Neural cell (in vitro differentiated cells): ENCODE data around the gene KIF5B. TPM values are rescaled to one million over a fixed set of nuclear protein-coding genes. Genes with fewer than 3 reads are reported as not detected.
A peak's percentile ranks its signal among the peaks of the same experiment; 100 is the strongest.

ENCODE experiments used
- H2AFZ ChIP-seq: fragments of 200-600, 300-800 bp; sonication (generic), shearing (Covaris generic); 2 replicates; pipeline ENCODE4 v1.6.0; 2014; ENCODE audit warnings: low read depth, mild to moderate bottlenecking, antibody characterized with exemption, low read length, moderate library complexity
- H3F3A ChIP-seq: fragments of 200-600 bp; shearing (Covaris generic); 2 replicates; pipeline ENCODE4 v1.6.1; 2016; ENCODE audit warnings: mild to moderate bottlenecking, moderate library complexity, mixed read lengths, antibody characterized with exemption, low read length; ENCODE audit not compliant: insufficient read depth, poor library complexity, severe bottlenecking
- H3K27ac ChIP-seq: fragments of 200-600, 300-800 bp; sonication (generic), shearing (Covaris generic); 2 replicates; pipeline ENCODE4 v1.5.1; 2014; ENCODE audit warnings: mild to moderate bottlenecking, low read length, moderate library complexity
- H3K27me3 ChIP-seq: fragments of 300-800, 200-600 bp; sonication (generic), shearing (Covaris generic); 2 replicates; pipeline ENCODE4 v1.6.0; 2014; ENCODE audit warnings: mild to moderate bottlenecking, low read depth, low read length, moderate library complexity; ENCODE audit not compliant: insufficient read depth
- H3K36me3 ChIP-seq: fragments of 300-800, 200-600 bp; sonication (generic), shearing (Covaris generic); 2 replicates; pipeline ENCODE4 v1.5.1; 2014; ENCODE audit warnings: mild to moderate bottlenecking, antibody characterized with exemption, low read length, moderate library complexity; ENCODE audit not compliant: insufficient read depth
- H3K4me2 ChIP-seq: fragments of 300-800, 200-600 bp; sonication (generic), shearing (Covaris generic); 2 replicates; pipeline ENCODE4 v1.6.0; 2014; ENCODE audit warnings: mild to moderate bottlenecking, low read length
- H3K4me3 ChIP-seq: fragments of 300-800, 200-600 bp; sonication (generic), shearing (Covaris generic); 2 replicates; pipeline ENCODE4 v1.5.1; 2014; ENCODE audit warnings: mild to moderate bottlenecking, low read length, moderate library complexity
- H3K79me2 ChIP-seq: fragments of 200-600 bp; shearing (Covaris generic); replicated peaks from 2 replicates; pipeline ENCODE4 v1.6.0; 2014; ENCODE audit warnings: mild to moderate bottlenecking, low read length, moderate library complexity; ENCODE audit not compliant: insufficient read depth
- H3K9ac ChIP-seq: fragments of 300-800, 200-600 bp; sonication (generic), shearing (Covaris generic); 2 replicates; pipeline ENCODE4 v1.6.1; 2016; ENCODE audit warnings: mild to moderate bottlenecking, low read length, mixed read lengths
- H3K9me2 ChIP-seq: fragments of 200-600 bp; shearing (Covaris generic); 2 replicates; pipeline ENCODE4 v1.6.1; 2016; ENCODE audit warnings: mild to moderate bottlenecking, low read length, mixed read lengths; ENCODE audit not compliant: insufficient read depth
- H3K9me3 ChIP-seq: fragments of 200-600, 300-800 bp; sonication (generic), shearing (Covaris generic); 2 replicates; pipeline ENCODE4 v1.6.1; 2016; ENCODE audit warnings: mild to moderate bottlenecking, mixed run types, low read length, moderate library complexity, mixed read lengths
- H4K20me1 ChIP-seq: fragments of 200-600 bp; shearing (Covaris generic); 2 replicates; pipeline ENCODE4 v1.6.1; 2016; ENCODE audit warnings: mild to moderate bottlenecking, mixed run types; ENCODE audit not compliant: insufficient read depth
- CTCF ChIP-seq: fragments of 450-650 bp; IDR thresholded peaks from 2 replicates; pipeline ENCODE4 v1.5.1; 2014; ENCODE audit warnings: antibody characterized with exemption, mild to moderate bottlenecking, moderate library complexity; ENCODE audit not compliant: poor library complexity, severe bottlenecking
- EP300 ChIP-seq: fragments of 450-650 bp; conservative IDR thresholded peaks from 2 replicates; pipeline ENCODE4 v1.6.1; 2014; ENCODE audit warnings: antibody characterized with exemption, mild to moderate bottlenecking, moderate library complexity; ENCODE audit not compliant: poor library complexity, severe bottlenecking
- EZH2 ChIP-seq: fragments of 200-600, 300-800 bp; shearing (Covaris generic), sonication (generic); IDR thresholded peaks from 2 replicates; pipeline ENCODE4 v1.6.1; 2014; ENCODE audit warnings: antibody characterized with exemption, low read length, borderline replicate concordance, mild to moderate bottlenecking; ENCODE audit not compliant: insufficient read depth, poor library complexity, severe bottlenecking
- MXI1 ChIP-seq: fragments of 450-650 bp; conservative IDR thresholded peaks from 2 replicates; pipeline ENCODE4 v1.6.1; 2014; ENCODE audit warnings: antibody characterized with exemption, mild to moderate bottlenecking; ENCODE audit not compliant: poor library complexity, severe bottlenecking
- POLR2AphosphoS5 ChIP-seq: IDR thresholded peaks from 2 replicates; pipeline ENCODE4 v1.6.1; 2012
- RAD21 ChIP-seq: fragments of 450-650 bp; conservative IDR thresholded peaks from 2 replicates; pipeline ENCODE4 v1.6.1; 2014; ENCODE audit warnings: antibody characterized with exemption, mild to moderate bottlenecking, moderate library complexity
- REST ChIP-seq: IDR thresholded peaks from 2 replicates; pipeline ENCODE4 v1.6.1; 2012; ENCODE audit warnings: borderline replicate concordance
- SMC3 ChIP-seq: fragments of 450-650 bp; conservative IDR thresholded peaks from 2 replicates; pipeline ENCODE4 v1.6.1; 2014; ENCODE audit warnings: antibody characterized with exemption, mild to moderate bottlenecking, moderate library complexity; ENCODE audit not compliant: poor library complexity
- TAF1 ChIP-seq: IDR thresholded peaks from 2 replicates; pipeline ENCODE4 v1.6.1; 2012; ENCODE audit warnings: low read depth
- polyA plus RNA-seq: library from polyadenylated mRNA; depleted of rRNA; stranded (reverse); fragments of >200 nt; gene quantifications from 2 replicates; pipeline ENCODE4 v1.2.3, GENCODE V29; 2014

The KIF5B gene
- polyA plus RNA-seq, 1 donor from 2014 or later = 96.3 TPM

- no peaks in the 10 kb centered on the region for H3K36me3 ChIP-seq
- no peaks in the 10 kb centered on the region for H3K27me3 ChIP-seq
- H3F3A ChIP-seq = no peaks in the 10 kb centered on the region
- no peaks in the 10 kb centered on the region for H3K79me2 ChIP-seq
- H3K9ac ChIP-seq = no peak overlapping the region
- no peak overlapping the region for H2AFZ ChIP-seq
- no peak overlapping the region for H3K4me3 ChIP-seq
- TF ChIP-seq CTCF (no peak), RAD21 (no peak), MXI1 (no peak), REST (no peak), EZH2 (no peak), TAF1 (no peak), EP300 (no peak), POLR2AphosphoS5 (no peak), SMC3 (no peak)
- no peaks in the 10 kb centered on the region for H3K9me3 ChIP-seq
- no peaks in the 10 kb centered on the region for H3K9me2 ChIP-seq
- no peaks in the 10 kb centered on the region for H4K20me1 ChIP-seq
- no peak overlapping the region for H3K4me2 ChIP-seq
- no peak overlapping the region for H3K27ac ChIP-seq
Measured at GRCh38 chr10:32007026-32007425, 49.2 kb downstream of the KIF5B start.

- no peak overlapping the region for H3K27ac ChIP-seq
- H3K9me2 ChIP-seq = no peaks in the 10 kb centered on the region
- H3K36me3 ChIP-seq = no peaks in the 10 kb centered on the region
- H3K4me3 ChIP-seq = no peak overlapping the region
- H2AFZ ChIP-seq = no peak overlapping the region
- H3K9me3 ChIP-seq = no peaks in the 10 kb centered on the region
- H4K20me1 ChIP-seq = no peaks in the 10 kb centered on the region
- no peaks in the 10 kb centered on the region for H3F3A ChIP-seq
- H3K4me2 ChIP-seq = no peak overlapping the region
- no peaks in the 10 kb centered on the region for H3K79me2 ChIP-seq
- no peak overlapping the region for H3K9ac ChIP-seq
- TF ChIP-seq EP300 = no peak
- no peak for TF ChIP-seq POLR2AphosphoS5
- TF ChIP-seq EZH2 = no peak
- TF ChIP-seq SMC3 = peak; percentile 69
- peak; percentile 47 for TF ChIP-seq RAD21
- peak; percentile 60 for TF ChIP-seq CTCF
- no peak for TF ChIP-seq MXI1
- no peak for TF ChIP-seq REST
- no peak for TF ChIP-seq TAF1
- no peaks in the 10 kb centered on the region for H3K27me3 ChIP-seq
Measured at GRCh38 chr10:32005050-32005449, 51.2 kb downstream of the KIF5B start.
